ENCODE data around the gene EBPL.

DNA sequence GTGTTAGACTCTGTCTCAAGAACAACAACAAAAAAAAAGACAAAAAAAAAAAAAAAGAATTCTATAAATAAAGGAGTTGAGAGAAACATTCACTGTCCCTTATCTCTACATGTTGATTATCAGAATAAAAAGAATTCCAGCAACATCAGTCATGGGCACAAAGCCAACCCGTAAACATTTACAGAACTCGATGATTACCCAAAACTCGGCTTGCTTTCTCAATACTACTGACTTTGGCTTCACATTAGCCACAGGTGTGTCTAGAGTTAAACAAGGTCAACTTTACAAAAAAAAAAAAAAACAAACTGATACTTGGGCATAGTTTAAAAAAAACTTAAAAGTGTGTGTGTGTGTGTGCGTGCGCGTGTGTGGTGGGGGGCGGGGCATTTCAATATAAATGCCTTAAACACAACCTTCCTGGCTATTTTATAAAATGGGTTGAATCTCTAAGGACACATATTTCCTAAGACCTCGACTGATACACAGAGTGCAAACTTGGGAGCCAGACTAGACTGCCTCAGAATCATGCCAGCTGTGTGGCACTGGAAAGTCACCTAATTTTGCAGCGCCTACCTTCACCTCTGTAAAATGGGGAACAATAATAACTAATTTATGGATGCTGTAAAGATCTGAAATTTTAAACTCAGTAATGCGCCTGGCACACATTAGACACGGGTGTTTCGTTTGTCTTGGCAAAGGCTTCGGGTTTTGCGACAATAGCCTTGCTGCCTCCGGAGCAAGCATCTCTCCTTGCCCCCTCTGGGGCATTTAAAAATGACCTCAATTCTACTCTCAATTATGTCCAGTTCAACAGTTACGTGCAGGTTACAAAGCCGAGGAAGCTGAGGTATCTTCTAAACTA lies 922 bp downstream of the EBPL start:
- no peak for TF ChIP-seq SIN3A (IDR thresholded peaks at IDR 0.05; ENCODE audit: borderline replicate concordance, insufficient read depth, low read length)
- TF ChIP-seq, protein P1, sequence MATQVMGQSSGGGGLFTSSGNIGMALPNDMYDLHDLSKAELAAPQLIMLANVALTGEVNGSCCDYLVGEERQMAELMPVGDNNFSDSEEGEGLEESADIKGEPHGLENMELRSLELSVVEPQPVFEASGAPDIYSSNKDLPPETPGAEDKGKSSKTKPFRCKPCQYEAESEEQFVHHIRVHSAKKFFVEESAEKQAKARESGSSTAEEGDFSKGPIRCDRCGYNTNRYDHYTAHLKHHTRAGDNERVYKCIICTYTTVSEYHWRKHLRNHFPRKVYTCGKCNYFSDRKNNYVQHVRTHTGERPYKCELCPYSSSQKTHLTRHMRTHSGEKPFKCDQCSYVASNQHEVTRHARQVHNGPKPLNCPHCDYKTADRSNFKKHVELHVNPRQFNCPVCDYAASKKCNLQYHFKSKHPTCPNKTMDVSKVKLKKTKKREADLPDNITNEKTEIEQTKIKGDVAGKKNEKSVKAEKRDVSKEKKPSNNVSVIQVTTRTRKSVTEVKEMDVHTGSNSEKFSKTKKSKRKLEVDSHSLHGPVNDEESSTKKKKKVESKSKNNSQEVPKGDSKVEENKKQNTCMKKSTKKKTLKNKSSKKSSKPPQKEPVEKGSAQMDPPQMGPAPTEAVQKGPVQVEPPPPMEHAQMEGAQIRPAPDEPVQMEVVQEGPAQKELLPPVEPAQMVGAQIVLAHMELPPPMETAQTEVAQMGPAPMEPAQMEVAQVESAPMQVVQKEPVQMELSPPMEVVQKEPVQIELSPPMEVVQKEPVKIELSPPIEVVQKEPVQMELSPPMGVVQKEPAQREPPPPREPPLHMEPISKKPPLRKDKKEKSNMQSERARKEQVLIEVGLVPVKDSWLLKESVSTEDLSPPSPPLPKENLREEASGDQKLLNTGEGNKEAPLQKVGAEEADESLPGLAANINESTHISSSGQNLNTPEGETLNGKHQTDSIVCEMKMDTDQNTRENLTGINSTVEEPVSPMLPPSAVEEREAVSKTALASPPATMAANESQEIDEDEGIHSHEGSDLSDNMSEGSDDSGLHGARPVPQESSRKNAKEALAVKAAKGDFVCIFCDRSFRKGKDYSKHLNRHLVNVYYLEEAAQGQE (IDR thresholded peaks at IDR 0.05; ENCODE audit: insufficient read depth in 1 of 2, low read depth in 2 of 2, low read length in 2 of 2), result no peak
- TF ChIP-seq TAF1 (IDR thresholded peaks at IDR 0.05; ENCODE audit: borderline replicate concordance, insufficient read depth, low read length), result no peak
- no peak for TF ChIP-seq POLR2AphosphoS5 (IDR thresholded peaks at IDR 0.05; ENCODE audit: low read depth, low read length)
